Urinary bladder (tissue), 4 donors: ENCODE measurements around the gene OTOP3. TPM values are rescaled to one million over a fixed set of nuclear protein-coding genes. Genes with fewer than 3 reads are reported as not detected.
"Not testable (repeated sequence)": the region's sequence is repeated elsewhere in the genome, so short reads cannot be mapped to it uniquely, and the experiment has no call there.

ENCODE experiments used
- DNase-seq: peaks from one replicate; pipeline ENCODE4 v3.0.0-alpha.2; 2015; ENCODE audit errors: extremely low spot score
- H3K27ac ChIP-seq: one replicate; pipeline ENCODE4 v1.5.1; 2013; ENCODE audit warnings: low read depth, mild to moderate bottlenecking, moderate library complexity
- H3K36me3 ChIP-seq: one replicate; pipeline ENCODE4 v1.6.1; 2013; ENCODE audit warnings: mild to moderate bottlenecking, moderate library complexity; ENCODE audit not compliant: insufficient read depth
- H3K4me1 ChIP-seq: one replicate; pipeline ENCODE4 v1.6.1; 2013; ENCODE audit warnings: mild to moderate bottlenecking, moderate library complexity; ENCODE audit not compliant: insufficient read depth
- H3K4me3 ChIP-seq: one replicate; pipeline ENCODE4 v1.5.1; 2013; ENCODE audit warnings: low read depth, low read length
- WGBS: extraction: QIAGEN DNeasy Blood & Tissue Kit; methylation state at CpG from one replicate; pipeline ENCODE4 v1.1.7; 2013; 5-methylcytosine and 5-hydroxymethylcytosine counted together
- polyA plus RNA-seq: library from polyadenylated mRNA; stranded (reverse); fragments of 200-250 nt; gene quantifications from one replicate; pipeline ENCODE4 v1.2.3, GENCODE V29; 2013
- total RNA-seq: library from RNA; depleted of rRNA; stranded (reverse); fragments of >200 nt; gene quantifications from one replicate; pipeline ENCODE4 v1.2.3, GENCODE V29; 2014
- donor health status: healthy with polysubstance abuse.
- donor health status: healthy.

Gene OTOP3
- total and polyA plus RNA-seq, 2 donors: not detected

GRCh38 chr17:74904687-74905409 is 30.9 kb upstream of the OTOP3 start:
- Histone ChIP-seq H3K27ac (no peak overlapping the region), H3K4me3 (no peak overlapping the region), H3K36me3 (no peaks in the 10 kb centered on the region), H3K4me1 (no peaks in the 10 kb centered on the region)
- no peak for DNase-seq
- 77% methylated on average over 7 of the region's 7 CpGs for WGBS

- WGBS: 60% methylated on average over 6 of the region's 6 CpGs
- H3K4me1 ChIP-seq, H3K36me3 ChIP-seq: not testable (repeated sequence)
Measured at GRCh38 chr17:74906214-74906793, 29.4 kb upstream of the OTOP3 start.

GRCh38 chr17:74907012-74907411 is 28.7 kb upstream of the OTOP3 start:
- 95% methylated on average over 34 of the region's 34 CpGs for WGBS
- H3K27ac ChIP-seq: no peak overlapping the region
- H3K4me1 ChIP-seq: no peaks in the 10 kb centered on the region
- H3K4me3 ChIP-seq: no peak overlapping the region
- DNase-seq: no peak
- no peaks in the 10 kb centered on the region for H3K36me3 ChIP-seq

More at GRCh38 chr17:74906214-74906793, 29.4 kb upstream of the OTOP3 start:
- H3K27ac ChIP-seq, H3K4me3 ChIP-seq, DNase-seq: not testable (repeated sequence)

GRCh38 chr17:74909097-74909496 is 26.6 kb upstream of the OTOP3 start:
- H3K27ac ChIP-seq, H3K4me1 ChIP-seq, H3K36me3 ChIP-seq, H3K4me3 ChIP-seq, DNase-seq: not testable (repeated sequence)
- 69% methylated on average over 4 of the region's 4 CpGs for WGBS

- not testable (repeated sequence) for H3K4me1 ChIP-seq
Measured at GRCh38 chr17:74911423-74911822, 24.3 kb upstream of the OTOP3 start.

GRCh38 chr17:74916136-74916850 is 19.4 kb upstream of the OTOP3 start:
- Histone ChIP-seq H3K36me3 (no peaks in the 10 kb centered on the region), H3K4me3 (no peak overlapping the region), H3K27ac (no peak overlapping the region), H3K4me1 (no peaks in the 10 kb centered on the region)
- no peak for DNase-seq
- WGBS: 80% methylated on average over 13 of the region's 13 CpGs

More at GRCh38 chr17:74911423-74911822, 24.3 kb upstream of the OTOP3 start:
- not testable (repeated sequence) for DNase-seq, H3K36me3 ChIP-seq, H3K4me3 ChIP-seq, H3K27ac ChIP-seq
- 69% methylated on average over 8 of the region's 8 CpGs for WGBS

- H3K36me3 ChIP-seq: no peaks in the 10 kb centered on the region
- H3K27ac ChIP-seq: no peak overlapping the region
- no peaks in the 10 kb centered on the region for H3K4me1 ChIP-seq
- no peak for DNase-seq
- WGBS: 88% methylated on average over 11 of the region's 11 CpGs
- H3K4me3 ChIP-seq: no peak overlapping the region
Measured at GRCh38 chr17:74916851-74917199, 18.9 kb upstream of the OTOP3 start.

- Histone ChIP-seq H3K27ac (no peak overlapping the region), H3K4me1 (no peaks in the 10 kb centered on the region), H3K4me3 (no peak overlapping the region), H3K36me3 (no peaks in the 10 kb centered on the region)
- WGBS: 62% methylated on average over 10 of the region's 10 CpGs
- DNase-seq: no peak
Measured at GRCh38 chr17:74917430-74917829, 18.3 kb upstream of the OTOP3 start.

GRCh38 chr17:74918906-74919305 is 16.8 kb upstream of the OTOP3 start:
- no peak overlapping the region for H3K27ac ChIP-seq
- H3K4me3 ChIP-seq: no peak overlapping the region
- 82% methylated on average over 5 of the region's 5 CpGs for WGBS
- DNase-seq: no peak
- no peaks in the 10 kb centered on the region for H3K4me1 ChIP-seq
- H3K36me3 ChIP-seq: no peaks in the 10 kb centered on the region

GRCh38 chr17:74919440-74920305 is 16.0 kb upstream of the OTOP3 start:
- Histone ChIP-seq H3K4me3 (no peak overlapping the region), H3K4me1 (no peaks in the 10 kb centered on the region), H3K27ac (no peak overlapping the region), H3K36me3 (no peaks in the 10 kb centered on the region)
- 73% methylated on average over 67 of the region's 67 CpGs for WGBS
- no peak for DNase-seq

GRCh38 chr17:74920306-74920620 is 15.4 kb upstream of the OTOP3 start:
- Histone ChIP-seq H3K36me3 (no peaks in the 10 kb centered on the region), H3K4me3 (no peak overlapping the region), H3K27ac (no peak overlapping the region), H3K4me1 (no peaks in the 10 kb centered on the region)
- DNase-seq: no peak
- 77% methylated on average over 27 of the region's 27 CpGs for WGBS

- no peaks in the 10 kb centered on the region for H3K36me3 ChIP-seq
- H3K4me1 ChIP-seq: no peaks in the 10 kb centered on the region
Measured at GRCh38 chr17:74920642-74921025, 15.1 kb upstream of the OTOP3 start.

GRCh38 chr17:74921026-74921681 is 14.5 kb upstream of the OTOP3 start:
- no peak for DNase-seq
- Histone ChIP-seq H3K27ac (no peak overlapping the region), H3K36me3 (no peaks in the 10 kb centered on the region), H3K4me1 (no peaks in the 10 kb centered on the region), H3K4me3 (no peak overlapping the region)
- 41% methylated on average over 19 of the region's 19 CpGs for WGBS

More at GRCh38 chr17:74920642-74921025, 15.1 kb upstream of the OTOP3 start:
- Histone ChIP-seq H3K27ac (no peak overlapping the region), H3K4me3 (no peak overlapping the region)
- 55% methylated on average over 6 of the region's 6 CpGs for WGBS
- DNase-seq: no peak
